AG08395 (cell line): ENCODE measurements around the gene RNF215.

Experiments used
- DNase-seq: peaks from one replicate; pipeline ENCODE4 v3.0.0; 2012; ENCODE audit warnings: mixed read lengths, low spot score

RNF215 gene

DNA sequence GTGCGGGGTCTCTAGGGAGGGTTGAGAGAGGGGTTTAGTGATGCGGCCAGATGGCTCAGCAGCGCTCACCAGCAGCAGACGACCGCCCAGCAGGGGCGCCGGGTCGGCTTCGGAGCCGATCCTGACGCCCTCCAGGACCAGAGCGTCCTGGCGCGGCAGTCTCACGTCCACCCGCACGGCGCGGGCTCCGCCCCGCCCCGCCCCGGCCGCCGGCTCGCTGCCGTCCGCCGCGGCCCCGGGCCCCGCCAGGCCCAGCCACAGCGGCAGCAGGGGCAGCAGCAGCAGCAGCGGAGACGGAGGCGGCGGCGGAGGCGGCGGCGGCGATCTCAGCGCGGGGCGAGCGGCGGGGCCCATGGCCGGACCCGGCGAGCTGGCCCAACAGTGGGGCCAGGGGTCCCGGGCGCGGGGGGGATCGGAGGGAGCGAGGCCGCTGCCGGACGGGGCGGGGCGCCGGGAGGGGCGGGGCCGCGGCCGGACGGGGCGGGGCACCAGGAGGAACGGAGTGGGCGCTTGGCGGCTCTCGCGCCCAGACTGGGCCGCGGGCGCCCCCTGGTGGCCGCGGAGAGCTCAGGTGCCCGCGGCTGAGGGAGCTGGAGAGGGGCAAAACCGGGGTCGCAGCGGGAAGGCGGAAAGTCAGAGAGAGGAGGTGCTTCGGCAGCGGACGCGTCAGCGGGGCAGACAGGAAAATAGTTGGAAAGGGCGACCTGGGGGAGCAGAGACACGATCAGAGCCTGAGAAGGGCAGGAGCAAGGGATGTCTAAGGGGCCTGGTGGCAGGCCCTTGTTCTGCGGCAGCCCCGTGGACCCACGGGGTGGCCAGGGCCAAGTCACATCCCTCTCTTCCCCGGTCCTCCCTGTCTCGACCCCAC, at the start of gene RNF215:
RNF215 (minus strand) TSS at position 452 of the 868 bp plus-strand sequence; CDS start at position 354, 98 bp downstream.
- peak; percentile 95 for DNase-seq

GRCh38 chr22:30436196-30436595, 49.0 kb upstream of the RNF215 start:
- no peak for DNase-seq

DNA sequence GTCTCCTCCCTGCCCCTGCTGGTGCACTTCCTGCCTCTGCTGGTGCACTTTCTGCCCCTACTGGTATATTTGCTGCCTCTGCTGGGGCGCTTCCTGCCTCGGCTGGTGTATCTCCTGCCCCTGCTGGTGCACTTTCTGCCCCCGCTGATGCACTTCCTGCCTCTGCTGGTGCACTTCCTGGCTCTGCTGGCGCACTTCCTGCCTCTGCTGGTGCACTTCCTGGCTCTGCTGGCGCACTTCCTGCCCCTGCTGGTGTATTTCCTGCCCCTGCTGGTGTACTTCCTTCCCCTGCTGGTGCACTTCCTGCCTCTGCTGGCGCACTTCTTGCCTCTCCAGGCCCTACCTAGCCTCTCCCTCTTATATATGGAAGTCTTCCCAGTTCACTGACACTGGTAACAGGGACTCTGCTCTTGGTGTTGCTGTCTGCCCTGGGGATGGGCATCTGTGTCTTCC, 48.5 kb upstream of the RNF215 start:
- DNase-seq: no peak

- DNase-seq: no peak
Observed at GRCh38 chr22:30434843-30435242, 47.6 kb upstream of the RNF215 start.

GRCh38 chr22:30433773-30434172, 46.6 kb upstream of the RNF215 start:
- no peak for DNase-seq

DNA sequence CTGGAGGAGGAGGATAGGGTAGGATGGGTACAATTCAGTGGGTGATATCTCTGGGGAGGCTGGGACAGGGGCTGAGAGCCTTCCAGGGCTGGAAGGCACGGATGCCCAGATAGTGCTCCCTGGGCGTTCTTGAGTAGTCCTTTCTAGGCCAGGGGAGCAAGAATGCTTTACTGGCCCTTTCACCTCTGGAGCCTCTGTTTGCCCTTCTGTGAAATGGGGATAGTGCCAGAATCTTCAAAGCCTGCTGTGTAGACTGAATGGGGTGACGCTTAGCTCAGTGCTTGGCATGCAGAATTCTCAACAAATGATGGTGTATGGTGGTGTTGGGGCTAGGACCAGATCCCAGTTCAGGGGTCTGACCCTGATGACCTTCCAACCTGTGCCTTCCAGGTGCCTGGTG, 46.0 kb upstream of the RNF215 start:
- no peak for DNase-seq

- no peak for DNase-seq
Observed at GRCh38 chr22:30432520-30432919, 45.3 kb upstream of the RNF215 start.

DNA sequence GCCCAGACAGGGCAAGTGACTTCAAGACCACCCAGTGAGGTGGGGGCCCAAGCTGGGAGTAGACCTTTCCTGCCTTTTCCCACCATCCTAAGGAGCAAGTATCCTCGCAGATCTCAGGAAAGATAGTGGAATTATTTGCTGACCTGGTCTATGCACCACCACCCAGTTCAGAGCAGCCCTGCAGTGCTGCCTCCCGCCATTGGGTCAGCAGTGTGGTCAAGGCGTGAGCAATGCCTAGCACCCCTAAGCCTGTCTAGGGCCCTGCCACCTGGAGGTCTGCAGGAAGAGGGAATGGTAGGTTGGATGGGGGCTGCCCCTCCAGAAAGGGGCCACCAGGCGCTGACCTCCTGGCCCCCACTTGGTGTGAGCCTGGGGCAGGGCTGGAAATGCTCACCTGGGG, 44.9 kb upstream of the RNF215 start:
- no peak for DNase-seq

DNA sequence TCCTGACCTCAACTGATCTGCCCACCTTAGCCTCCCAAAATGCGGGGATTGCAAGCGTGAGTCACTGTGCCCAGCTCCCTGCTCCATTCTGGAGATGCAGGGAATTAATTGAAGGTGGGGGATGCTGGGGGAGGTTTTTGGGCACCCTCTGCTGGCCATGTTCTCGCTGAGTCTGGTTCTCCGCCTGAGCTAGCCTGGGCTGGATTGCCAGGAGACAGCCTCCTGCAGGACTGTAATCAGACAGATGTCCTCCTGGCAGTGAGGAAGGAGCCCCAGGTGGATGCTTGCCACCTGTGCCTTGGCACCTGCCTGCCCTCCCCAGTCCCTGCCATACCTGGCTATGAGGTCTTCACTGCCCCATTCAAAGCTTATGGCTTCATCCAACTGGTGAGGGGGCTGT, 43.7 kb upstream of the RNF215 start:
- no peak for DNase-seq

GRCh38 chr22:30429887-30430286, 42.7 kb upstream of the RNF215 start:
- DNase-seq: no peak

DNA sequence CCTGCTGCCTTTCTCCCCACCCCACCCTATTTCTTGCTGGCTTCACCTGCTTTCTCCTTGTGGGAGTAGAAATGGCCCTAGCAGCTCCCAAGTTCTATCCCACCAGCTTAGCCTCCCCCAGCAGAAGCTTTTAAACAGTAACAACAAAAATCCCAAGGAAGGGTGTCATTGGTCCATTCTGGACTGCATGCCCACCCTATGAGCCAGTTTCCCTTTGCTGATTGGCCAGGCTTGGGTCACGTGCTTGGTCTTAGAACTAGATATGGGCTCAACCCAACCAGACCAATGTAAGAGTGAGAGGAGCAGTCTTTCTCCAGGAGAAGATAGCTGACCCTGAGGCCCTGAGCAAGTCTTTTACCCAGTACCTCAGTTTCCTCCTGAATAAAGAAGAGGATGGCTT, 40.7 kb upstream of the RNF215 start:
- no peak for DNase-seq

DNA sequence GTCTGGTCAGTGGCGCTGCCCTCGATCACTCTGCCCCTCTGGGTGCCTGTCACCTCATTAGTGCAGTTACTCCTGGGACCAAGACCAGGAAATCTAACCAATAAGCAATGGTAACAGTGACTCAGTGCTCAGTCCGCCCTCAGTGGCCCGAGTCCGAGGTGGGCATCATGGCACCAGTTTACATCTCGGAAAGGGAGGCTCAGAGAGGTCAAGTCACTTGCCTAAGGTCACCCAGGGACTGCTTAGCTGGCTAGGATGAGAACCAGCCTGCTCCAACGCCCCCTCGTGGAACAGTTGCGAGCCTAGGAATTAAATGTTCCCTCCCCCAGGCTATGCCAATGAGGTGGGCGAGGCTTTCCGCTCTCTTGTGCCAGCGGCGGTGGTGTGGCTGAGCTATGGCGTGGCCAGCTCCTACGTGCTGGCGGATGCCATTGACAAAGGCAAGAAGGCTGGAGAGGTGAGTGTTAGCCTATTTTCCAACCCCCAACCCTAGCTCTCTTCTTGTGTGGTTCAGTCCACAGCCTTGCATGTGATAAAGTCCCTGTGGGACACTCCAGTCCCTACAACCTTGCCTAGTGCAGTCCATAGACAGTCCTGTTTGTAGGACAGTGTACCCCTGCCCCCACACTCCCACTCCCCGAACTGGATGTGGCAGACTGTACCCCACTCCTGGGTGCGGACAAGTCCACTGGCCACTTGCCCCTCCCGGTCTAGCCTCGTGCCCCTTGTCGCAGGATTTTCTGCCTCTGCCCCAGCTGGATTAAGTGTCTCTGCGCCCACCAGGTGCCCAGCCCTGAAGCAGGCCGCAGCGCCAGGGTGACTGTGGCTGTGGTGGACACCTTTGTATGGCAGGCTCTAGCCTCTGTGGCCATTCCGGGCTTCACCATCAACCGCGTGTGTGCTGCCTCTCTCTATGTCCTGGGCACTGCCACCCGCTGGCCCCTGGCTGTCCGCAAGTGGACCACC, 39.5 kb upstream of the RNF215 start:
- DNase-seq: peak; percentile 80

DNA sequence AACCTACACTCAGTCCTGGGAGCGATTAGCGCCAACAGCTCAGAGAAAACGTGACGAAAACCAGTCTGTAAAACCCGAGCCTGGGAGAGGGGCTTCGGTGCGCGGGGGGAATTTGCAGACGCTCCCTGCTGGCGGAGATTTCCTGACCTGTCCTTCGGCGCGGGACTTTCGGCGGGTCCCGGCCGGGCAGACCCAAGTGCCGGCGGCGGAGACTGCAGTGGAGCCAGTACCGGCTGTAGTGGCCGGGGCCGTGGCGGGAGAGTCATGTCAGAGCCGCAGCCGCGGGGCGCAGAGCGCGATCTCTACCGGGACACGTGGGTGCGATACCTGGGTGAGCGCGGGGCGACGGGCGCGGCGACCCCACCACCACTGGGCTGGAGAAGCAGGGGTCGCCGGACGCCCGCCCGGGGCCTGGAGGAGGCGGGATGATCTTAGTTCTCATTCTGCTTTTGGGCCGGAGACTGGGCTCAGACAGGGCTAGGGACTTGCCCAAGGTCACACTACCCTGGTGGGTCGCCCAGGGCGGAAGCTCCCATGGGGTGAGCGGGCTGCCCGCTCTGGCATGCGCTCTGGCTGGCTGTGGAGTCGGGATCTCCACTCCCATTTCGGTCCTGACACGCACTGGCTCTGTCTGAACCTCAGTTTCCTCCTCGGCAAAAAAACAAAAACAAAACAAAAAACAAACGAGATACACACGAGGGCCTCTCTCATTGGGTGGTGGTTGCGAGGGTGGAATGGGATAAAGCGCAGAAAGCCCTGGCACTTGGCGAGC, 38.6 kb upstream of the RNF215 start, which contains the start of gene MTFP1:
MTFP1 (plus strand) TSS at position 153 of the 772 bp plus-strand sequence; CDS start at position 265, 112 bp downstream.
- peak; percentile 48 for DNase-seq

- DNase-seq: no peak
Observed at GRCh38 chr22:30425327-30425615, 38.1 kb upstream of the RNF215 start.

GRCh38 chr22:30424534-30425326, 37.5 kb upstream of the RNF215 start:
- no peak for DNase-seq

GRCh38 chr22:30423959-30424533, 36.8 kb upstream of the RNF215 start:
- peak; percentile 99 for DNase-seq

DNA sequence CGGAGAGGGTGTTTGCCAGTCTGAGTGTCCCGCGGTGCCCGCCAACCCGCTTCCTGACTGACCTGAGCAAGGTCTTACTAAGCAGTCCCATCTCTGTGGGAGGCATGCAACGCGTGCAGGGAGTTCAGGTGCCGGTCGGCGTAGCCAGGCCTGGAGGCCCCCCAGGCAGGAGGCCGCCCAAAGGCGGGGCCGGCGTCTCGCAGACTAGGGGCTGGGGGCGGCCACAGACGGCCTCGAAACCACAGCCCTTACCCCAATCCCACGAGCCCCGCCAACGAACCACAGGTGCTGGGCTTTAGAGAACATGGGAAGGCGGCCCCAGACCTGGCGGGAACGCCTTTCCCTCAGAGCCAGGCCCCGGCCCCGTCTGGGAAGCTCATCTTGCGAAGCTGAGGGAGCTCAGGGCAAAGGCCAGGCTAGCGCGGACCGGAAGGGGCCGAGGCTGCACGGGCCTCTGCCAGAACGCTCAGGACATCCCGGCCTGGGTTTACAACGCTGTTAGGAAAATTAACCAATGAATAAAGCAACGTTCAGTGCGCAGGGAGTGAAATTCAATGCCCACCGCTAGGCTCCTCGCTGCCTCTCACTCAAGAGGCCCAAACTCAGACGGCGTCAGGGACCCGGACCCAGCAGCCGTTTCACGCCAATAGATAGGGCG, 36.2 kb upstream of the RNF215 start:
- no peak for DNase-seq

- peak; percentile 88 for DNase-seq
Observed at GRCh38 chr22:30422481-30423300, 35.5 kb upstream of the RNF215 start.
